Left cardiac atrium (tissue), 4 donors: Measurements from ENCODE around the gene BCAN. TPM values are rescaled to one million over a fixed set of nuclear protein-coding genes. Genes with fewer than 3 reads are reported as not detected.

Experiments used
- ATAC-seq, 2 donors: fragments of 200-7000 bp; cut with Tn5 transposase; one replicate each; pipeline ENCODE4 v1.9.1; 2020; ENCODE audit warnings: mild to moderate bottlenecking in 2 of 2, moderate library complexity in 2 of 2
- DNase-seq: peaks from one replicate; pipeline ENCODE4 v3.0.0-alpha.2; 2020
- intact Hi-C, 2 donors: fragments of 100-400 bp; cut with DNase I; formaldehyde crosslinking; loops; one replicate each; pipeline versions ENCODE4 v1.14.1 to v1.15.1; 2022 to 2023
- total RNA-seq, 2 donors: library from RNA; stranded (reverse); fragmentation: NEBNext Ultra II Directional; extraction: Animal tissue kit (Norgen Biotek cat#: 25700); gene quantifications; one replicate each; pipeline ENCODE4 v1.2.1, GENCODE V29; 2021
- donor health status: DM: no; HTN: yes; CAD: no.
- donor health status: DM: no; HTN: yes; CAD: no; lungs with severe emphysema.
- donor health status: DM: yes; HTN: yes; CAD: no.
- donor health status: Dilated cardiomyopathy.

Gene BCAN
- total RNA-seq, 2 donors from 2014 or later: 0.29 to 0.47 TPM

DNA sequence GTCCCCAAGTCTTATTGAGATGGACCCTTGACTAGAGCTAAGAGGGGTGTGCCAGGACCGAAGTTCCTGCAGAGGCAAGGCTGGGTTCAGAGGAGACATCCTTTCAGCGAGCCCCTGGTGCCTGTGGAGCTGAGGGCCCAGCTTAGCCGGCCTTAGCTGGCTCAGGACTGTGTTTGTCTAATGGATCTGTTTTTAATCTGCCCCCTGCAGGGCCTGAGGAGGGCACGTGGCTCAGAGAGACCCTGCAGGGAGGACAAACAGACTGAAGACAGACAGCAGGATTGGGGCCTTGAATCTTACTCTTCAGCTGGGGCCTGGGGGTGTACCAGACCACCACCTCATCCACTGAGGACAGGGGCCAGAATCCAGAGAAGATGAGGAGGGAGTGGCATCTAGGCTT, 61.8 kb downstream of the BCAN start:
- no peak for ATAC-seq
- DNase-seq: no peak
- intact Hi-C loops: no loop called here

DNA sequence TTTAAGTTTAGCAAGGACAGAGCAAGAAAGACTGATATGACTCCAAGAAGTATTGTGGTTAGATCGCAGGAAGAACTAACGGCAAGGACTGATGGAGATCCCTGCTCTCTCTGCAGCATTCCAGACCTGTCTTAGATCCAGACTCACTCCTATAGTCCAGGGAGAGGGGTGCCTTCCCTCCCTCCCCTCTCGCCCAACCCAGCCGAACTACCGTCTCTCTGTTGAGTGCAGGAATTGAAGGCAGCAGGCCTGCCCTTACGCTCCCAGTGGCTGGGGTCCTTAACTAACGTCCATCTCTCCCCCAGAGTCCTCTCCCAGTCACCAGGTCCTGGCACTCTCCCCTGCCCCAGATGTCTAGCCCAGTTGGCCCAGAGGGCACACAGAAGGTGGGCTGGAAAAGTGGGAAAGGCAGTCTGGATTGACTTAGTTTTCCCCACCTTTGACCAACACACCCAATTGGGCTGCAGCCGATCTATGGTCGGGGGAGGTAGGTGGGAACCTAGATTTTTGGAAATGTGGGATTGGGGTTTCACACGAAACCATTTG, 62.3 kb downstream of the BCAN start:
- DNase-seq: no peak
- ATAC-seq: no peak
- intact Hi-C loops: no loop called here

DNA sequence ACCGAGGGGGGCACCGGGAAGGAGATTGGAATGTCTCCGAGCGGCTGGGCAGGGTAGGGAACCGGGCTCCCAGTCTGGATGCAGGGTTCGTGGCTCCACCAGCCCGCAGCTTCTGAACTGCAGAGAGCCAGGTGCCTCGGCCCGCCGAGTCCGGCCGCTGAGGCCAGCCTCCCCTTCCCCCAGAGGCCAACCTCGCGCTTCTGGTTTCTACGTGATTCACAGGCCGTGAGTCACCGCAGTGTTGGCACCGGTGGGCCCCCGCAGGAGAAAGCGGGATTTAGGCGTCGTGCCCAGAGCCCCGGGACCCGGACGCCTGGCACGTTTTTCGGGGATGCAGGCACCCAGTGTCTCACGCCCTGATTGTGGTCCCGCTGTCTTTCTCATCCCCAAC, 63.0 kb downstream of the BCAN start:
- peak in 1 of 2 donors; percentile 44 for ATAC-seq
- peak; percentile 63 for DNase-seq
- intact Hi-C loops: no loop called here

DNA sequence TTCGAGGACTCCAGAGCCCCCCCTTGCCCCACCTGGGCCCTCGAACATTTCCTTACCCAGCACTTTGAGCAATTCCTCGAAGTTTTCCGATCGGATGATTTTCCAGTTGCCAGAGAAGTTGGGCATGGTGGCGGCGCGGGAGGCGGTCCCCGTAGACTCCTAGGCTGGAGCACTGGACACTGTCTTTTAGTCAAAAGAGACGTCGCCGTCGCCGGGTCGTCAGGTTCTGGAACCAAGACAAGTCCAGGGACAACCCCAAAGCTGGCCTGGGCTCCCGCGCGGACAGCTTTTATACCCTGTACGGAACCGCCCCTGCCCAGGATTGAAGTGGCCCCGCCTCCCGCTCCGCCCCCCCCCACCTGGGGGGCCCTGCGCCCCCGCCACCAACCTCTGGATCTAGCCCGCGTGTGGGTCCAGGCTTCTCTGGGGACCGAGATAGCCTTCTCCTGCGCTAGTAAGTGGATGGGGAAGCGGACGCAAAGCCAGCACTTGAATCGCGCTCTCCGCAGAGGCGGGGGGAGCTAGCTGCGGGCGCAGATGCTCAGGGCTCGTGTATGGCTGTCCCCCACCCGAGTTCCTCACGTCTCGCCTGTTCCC, 63.5 kb downstream of the BCAN start, which contains the start of gene CRABP2:
Gene CRABP2 (minus strand): TSS at position 263 of the 597 bp plus-strand sequence. CDS start 137 bp downstream, at position 126.
- intact Hi-C loops: no loop called here
- ATAC-seq (peak; percentile 5 to 8), DNase-seq (no peak)

DNA sequence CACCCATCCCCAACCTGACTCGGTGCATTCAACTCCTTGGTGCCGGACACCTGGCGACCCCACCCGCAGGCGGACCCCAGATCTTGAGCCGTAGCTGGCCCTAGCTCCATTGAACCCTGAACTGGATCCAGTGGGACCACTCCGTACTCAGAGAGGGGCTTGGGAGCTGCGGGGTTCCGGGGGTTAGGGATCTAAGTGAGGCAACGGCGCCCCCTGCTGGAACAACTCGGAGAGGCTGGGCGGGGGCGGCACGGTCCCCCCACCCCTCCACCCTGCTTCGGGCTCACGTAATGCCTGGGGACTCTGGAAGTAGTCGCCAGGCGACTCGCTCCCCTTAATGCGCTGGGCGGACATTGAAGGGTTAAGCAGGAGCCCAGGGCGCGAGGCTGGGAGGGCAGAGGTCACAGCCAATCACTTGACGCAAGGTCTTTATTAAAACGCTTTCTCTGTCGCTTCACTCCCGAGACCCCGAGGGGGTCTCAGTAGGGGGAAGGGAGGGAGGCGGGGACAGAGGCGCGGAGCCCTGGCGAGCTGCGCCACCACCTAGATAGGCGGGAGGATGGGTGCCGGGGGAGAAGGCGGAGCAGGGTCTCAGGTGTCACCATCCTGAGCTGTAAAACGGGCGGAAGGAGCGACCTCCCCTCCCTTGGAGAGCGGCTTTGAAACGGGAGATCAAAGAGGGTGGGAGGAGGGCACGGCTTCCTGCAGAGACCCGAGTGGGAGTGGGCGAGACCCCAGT, 64.2 kb downstream of the BCAN start:
- intact Hi-C loops: no loop called here
- peak; percentile 60 to 61 for ATAC-seq
- peak; percentile 68 for DNase-seq

DNA sequence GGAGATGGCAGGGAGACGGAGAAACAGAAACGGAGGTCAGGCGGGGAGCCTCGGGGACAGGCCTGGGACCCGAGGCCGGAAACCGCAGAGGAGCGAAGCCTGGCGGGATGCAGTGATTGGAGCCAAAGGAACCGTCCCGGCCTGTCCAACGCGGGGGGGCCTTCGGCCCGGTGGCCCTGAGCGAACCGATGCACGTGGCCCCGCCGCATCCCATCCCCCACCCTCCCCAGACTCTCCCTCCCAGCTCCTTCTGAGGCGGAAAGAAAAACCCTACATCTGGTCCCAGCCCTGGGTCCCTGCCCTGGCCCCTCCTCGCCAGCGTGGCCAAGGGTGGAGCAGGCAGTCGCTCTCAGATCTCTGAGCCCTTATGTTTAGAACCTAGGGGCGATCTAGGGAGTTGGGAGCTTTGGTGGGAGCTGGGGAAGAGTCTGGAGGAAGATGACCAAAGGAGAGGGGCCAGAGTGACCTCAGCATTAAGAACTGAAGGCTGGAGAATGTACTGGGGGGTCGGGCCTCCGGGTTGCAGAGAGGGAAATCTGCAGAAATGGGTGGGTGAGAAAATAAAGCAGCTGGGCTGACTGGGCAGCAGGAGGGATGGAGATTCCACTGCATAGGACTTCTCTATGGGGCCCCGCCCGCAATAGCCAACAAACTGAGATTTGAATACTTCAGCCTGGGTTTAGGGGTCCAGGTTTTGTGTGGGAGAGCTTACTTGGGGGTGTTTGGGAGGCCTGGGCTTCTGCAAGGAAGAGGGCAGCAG, 64.9 kb downstream of the BCAN start:
- DNase-seq (peak; percentile 71), ATAC-seq (peak; percentile 51 to 57)
- intact Hi-C loops: no loop called here

DNA sequence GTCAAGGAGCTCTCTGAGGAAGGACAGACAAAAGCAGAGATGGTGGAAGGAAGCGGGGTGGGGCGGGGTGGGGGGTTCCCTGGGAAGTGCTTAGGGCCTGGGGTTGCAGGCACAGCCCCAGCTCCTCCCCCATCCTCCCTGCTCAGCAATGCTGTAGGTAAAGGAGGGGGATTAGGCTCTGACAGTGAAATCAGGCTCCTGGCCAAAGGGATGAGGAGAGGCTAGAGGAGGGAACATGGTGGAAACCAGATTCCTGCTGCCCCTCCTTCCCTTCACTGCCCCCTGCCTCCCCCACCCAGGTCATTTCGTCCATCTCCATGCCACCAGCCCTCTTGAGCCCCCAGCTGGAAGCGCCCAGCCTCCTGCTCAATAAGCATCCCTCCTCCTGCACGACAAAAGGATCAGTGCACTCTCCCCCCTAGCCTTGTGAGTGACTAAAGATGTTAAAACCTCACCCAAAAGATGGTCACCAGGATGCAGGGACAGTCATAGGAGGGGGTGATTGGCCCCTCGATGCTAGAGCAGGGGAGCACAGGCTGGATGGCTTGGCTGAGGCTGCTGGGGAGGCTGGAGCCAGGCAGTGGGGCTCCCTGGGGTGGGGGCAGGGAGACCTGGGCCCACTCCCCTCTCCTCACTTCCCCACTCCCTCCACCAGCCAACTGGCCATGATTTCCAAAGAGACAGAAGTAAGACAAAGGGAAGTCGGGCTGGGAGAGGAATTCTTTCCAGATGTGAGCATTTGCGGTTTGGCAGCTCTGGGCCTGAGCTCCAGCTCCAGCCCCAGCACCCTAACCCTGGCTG, 65.7 kb downstream of the BCAN start:
- intact Hi-C loops: no loop called here
- no peak for DNase-seq
- ATAC-seq: no peak

DNA sequence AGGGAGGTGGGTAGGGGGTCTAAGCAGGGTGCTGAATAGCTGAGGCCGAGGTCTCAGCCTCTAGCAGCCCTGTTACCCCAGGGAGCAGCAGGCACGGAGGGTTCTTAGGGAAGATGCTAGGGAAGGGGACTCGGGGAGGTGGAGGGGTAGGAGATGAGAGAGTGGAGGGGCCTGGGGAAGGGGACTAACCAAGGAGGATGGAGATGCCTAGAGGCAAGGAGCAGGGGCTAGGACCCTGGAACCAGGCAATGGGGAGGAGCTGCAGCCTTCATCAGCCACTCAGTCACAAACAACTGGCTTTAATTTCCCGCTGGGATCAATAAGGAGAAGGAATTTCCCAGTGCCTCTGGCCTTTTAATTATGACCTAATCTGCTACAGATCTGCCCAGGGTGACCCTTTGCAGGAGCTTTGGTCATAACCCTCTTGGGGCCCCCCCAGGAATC, 66.3 kb downstream of the BCAN start:
- intact Hi-C loops: no loop called here
- no peak for DNase-seq
- no peak for ATAC-seq

DNA sequence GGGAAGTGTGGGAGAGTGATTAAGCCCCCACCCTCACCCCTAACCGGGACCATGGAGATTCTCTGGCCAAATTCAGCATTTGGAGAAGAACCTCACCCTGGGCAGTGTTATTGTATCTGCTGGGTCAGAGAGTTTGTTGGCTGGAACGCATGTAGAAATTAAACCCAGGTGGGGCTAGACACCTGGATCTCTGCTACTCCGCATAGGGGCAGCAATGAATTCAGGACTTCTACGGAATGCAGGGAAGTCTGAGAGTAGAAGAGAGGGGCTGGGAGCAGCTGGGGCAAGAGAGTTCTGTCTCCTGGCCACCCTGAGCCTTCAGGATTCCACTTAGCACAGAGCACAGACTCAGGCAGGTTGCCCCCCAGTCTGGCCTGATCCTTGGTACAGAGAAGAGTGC, 67.1 kb downstream of the BCAN start:
- intact Hi-C loops: no loop called here
- ATAC-seq (no peak), DNase-seq (no peak)

Other genes with a start within 250 kb of the BCAN start
- 10 to 100 TPM; 69.0 to 81.7 TPM for gene MEF2D, start 141.3 kb upstream of the BCAN start, total RNA-seq
- gene IQGAP3, start 69.6 kb upstream of the BCAN start, total RNA-seq: under 1 TPM; 0.26 to 0.94 TPM
- not detected for gene TTC24, start 62.4 kb upstream of the BCAN start, total RNA-seq
- gene NAXE, start 50.3 kb upstream of the BCAN start, total RNA-seq: 10 to 100 TPM; 91.6 to 95.0 TPM
- 10 to 100 TPM; 14.6 to 27.0 TPM for gene GPATCH4, start 40.6 kb upstream of the BCAN start, total RNA-seq
- gene HAPLN2, start 22.7 kb upstream of the BCAN start, total RNA-seq: 1 to 10 TPM; 1.3 to 1.9 TPM
- 100 to 1,000 TPM; 224 to 240 TPM for gene NES, start 35.3 kb downstream of the BCAN start, total RNA-seq
- gene CRABP2, start 63.5 kb downstream of the BCAN start, total RNA-seq: 1 to 10 TPM; 1.5 TPM
- gene METTL25B, start 86.4 kb downstream of the BCAN start, total RNA-seq: 10 to 100 TPM; 14.6 to 20.5 TPM
- 10 to 100 TPM; 15.7 to 18.6 TPM for gene ISG20L2, start 86.6 kb downstream of the BCAN start, total RNA-seq
- 10 to 100 TPM; 62.9 to 74.0 TPM for gene MRPL24, start 99.0 kb downstream of the BCAN start, total RNA-seq
- gene HDGF, start 109.6 kb downstream of the BCAN start, total RNA-seq: 100 to 1,000 TPM; 139 to 156 TPM
- gene PRCC, start 125.4 kb downstream of the BCAN start, total RNA-seq: 10 to 100 TPM; 32.0 to 46.2 TPM
- 1 to 10 TPM; 1.1 to 2.8 TPM for gene SH2D2A, start 174.7 kb downstream of the BCAN start, total RNA-seq
- under 1 TPM; 0.05 to 0.12 TPM for gene INSRR, start 217.0 kb downstream of the BCAN start, total RNA-seq
- 1 to 10 TPM; 2.1 to 2.5 TPM for gene NTRK1, start 218.7 kb downstream of the BCAN start, total RNA-seq